PFSK-1 (cell line): ENCODE measurements around the gene PPEF1.

ENCODE experiments used
- FOXP2 ChIP-seq: optimal IDR thresholded peaks from 2 replicates; pipeline ENCODE3; 2011; ENCODE audit warnings: borderline replicate concordance, control low read depth, inconsistent platforms; ENCODE audit not compliant: insufficient read depth; ENCODE audit errors: extremely low read length, extremely low read depth
- POLR2AphosphoS5 ChIP-seq: IDR thresholded peaks from 2 replicates; pipeline ENCODE4 v1.6.1; 2012; ENCODE audit warnings: low read depth, mild to moderate bottlenecking, control low read depth, low read length, moderate library complexity
- SIN3A ChIP-seq: IDR thresholded peaks from 2 replicates; pipeline ENCODE4 v1.6.1; 2012; ENCODE audit warnings: mild to moderate bottlenecking, low read length, moderate library complexity, borderline replicate concordance; ENCODE audit not compliant: insufficient read depth
- TAF1 ChIP-seq: IDR thresholded peaks from 2 replicates; pipeline ENCODE4 v1.6.1; 2012; ENCODE audit warnings: low read length, control low read depth, borderline replicate concordance; ENCODE audit not compliant: insufficient read depth

- TF ChIP-seq POLR2AphosphoS5 (no peak), TAF1 (no peak), SIN3A (no peak), FOXP2 (no peak)
Observed at GRCh38 chrX:18681996-18682395, 25.4 kb upstream of the PPEF1 start.
